Globus pallidus (tissue), 1 donor: ENCODE results near the gene FZD4.
"Not testable (repeated sequence)": the region's sequence is repeated elsewhere in the genome, so short reads cannot be mapped to it uniquely, and the experiment has no call there.

Source experiments
- DNase-seq: peaks from one replicate; pipeline ENCODE4 v3.0.0-alpha.2; 2015; ENCODE audit warnings: low spot score

The FZD4 gene

DNA sequence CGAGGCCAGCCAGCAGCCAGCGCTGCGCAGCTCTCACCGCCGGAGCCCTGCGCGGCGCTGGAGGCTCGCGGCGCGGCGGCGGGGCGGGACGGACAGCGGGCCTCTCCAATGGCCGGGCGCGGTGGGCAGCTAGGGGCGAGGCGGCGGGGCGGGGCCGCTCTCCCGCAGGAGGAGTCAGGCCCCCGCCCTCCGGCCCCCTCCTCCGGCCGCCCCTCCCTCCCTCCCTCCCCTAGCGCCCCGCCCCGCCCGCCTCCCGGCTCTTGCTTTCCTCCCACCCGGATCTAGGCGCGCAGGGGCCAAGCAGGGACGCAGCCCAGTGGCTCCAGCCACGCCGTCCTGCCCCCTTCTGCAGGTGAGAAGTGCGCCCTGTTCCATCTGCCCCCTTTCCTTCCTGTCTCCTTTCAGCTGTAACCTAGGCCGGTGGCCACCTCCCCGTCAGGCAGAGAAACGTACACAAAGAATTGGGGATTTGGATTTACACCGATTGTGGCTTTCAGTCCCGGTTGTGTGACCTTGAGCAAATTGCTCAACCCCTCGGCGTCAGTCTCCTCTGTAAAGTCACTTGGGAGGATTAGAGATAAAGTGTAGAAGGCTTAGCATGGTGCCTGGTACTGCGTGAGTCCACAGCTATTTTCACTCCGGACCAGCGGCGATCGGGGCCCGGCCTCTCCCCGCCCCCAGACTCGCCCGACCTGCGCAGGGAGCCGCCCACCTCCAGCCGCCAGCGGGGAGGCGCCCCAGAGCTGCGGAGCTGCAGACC lies at the start of gene FZD4:
TSS of gene FZD4 (minus strand) at position 35 of the 760 bp plus-strand sequence. CDS start 310 bp downstream, outside the sequence.
- DNase-seq: peak; percentile 82

DNA sequence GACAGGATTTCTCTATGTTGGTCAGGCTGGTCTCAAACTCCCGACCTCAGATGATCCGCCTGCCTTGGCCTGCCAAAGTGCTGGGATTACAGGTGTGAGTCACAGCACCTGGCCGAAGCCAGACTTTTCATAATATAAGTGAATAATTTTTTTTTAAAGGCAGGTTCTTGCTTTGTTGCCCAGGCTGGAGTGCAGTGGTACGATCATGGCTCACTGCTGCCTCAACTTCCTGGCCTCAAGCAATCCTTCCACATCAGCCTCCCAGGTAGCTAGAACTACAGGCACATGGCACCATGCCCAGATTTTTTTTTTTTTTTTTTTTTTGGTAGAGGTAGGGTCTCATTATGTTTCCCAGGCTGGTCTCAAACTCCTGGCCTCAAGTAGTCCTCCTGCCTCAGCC lies 49.1 kb upstream of the FZD4 start:
- not testable (repeated sequence) for DNase-seq

DNA sequence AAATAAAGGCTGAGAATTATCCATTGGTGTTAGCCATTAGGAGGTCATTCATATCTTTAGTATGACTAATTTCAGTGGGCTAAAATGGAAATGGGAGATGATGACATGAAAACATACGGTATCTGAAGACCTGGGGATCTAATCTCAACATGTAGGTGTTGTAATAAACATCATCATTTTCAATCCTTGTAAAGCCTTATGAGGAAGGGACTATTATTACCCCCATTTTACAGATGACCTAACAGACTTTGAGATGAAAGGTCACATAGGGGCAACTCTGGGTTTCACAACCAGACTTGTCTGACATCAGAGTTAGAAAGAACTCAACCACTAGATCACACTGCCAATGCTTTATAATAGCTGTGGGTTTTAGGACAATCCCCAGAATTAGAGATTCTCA lies 47.7 kb upstream of the FZD4 start:
- DNase-seq: no peak

DNA sequence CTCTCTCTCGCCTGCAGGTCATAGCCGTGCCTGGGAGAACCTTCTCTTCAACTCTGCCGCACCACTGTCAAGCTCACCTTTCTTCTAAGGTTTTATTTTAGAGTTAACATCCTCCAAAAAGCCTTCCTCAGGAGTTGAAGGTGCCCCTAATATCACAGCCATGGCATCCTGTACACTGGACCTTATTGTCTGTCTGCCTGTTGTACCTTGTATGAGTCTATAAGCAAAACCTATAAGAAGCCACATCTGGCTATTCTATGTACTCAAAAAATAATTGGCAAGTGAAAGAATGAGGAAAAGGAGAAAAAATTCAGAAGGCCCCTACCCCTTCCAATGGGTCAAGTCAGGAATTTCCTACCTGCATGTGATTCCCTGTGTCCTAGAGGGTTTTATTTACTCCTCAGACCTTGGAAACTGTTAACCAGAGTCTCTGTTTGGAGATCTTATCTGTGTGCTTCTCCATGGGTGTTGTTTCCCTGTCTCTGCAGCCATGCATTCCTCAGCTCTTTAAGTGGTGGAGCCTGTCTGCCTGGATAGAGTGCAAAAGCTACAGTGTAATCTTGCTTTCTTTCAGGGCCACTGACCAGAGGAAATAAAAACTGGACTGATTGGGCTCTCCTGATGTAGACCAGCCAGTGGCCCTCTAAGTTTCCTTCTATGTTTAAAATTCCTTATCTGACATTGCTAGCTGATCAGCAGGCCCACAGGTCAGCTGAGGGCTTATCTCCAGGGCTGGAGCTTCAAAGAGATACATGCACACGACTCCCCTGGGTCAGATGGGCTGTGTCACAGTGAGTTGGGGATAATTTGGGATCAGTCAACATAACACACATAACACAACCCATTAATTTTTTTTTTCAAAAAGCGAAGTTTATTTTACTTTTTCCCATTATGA lies 44.9 kb upstream of the FZD4 start:
- no peak for DNase-seq

DNA sequence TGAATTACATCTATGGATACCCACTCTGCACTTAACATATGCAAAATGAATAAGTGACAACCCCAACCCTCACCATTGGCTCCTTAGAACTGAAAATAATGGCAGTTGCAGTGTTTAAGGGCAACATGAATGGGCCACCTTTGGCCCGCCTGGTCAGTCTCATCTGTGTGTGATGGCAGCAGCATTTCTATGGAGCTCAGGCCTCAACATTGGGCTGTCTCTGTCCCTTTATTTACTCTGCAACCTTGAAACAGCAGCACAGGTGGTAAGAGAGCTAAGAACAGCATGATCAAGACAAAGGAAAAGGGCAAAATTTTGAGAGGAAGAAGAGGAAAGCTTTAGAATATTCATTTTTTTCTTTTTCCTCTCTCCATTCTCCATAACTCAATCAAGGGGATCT lies 44.2 kb upstream of the FZD4 start:
- DNase-seq: no peak

DNA sequence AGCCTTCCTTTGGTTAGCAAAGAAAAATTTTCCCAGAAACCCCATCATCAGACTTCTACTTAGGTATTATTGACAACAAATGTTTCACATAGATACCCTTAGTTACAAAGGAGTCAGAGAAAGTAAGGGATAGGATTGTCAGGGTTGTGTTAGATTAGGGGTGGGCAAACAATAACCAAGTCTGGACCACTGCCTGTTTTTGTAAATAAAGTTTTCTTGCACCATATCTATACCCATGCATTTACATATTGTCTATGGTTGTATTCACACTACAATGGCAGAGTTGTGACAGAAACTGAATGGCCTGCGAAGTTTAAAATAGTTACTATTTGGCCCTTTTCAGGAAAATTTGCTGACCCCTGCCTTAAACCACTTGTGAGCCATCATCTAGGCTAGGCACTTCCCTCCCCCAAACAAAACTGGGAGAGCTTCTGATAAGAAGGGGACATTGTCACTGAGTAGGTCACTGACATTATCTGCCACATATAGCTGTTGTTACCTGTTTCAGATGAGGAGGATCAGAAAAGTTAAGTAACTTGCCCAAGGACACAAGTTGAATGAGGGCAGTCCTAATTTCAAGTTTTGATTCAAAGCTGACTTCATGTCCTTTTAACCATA lies 41.9 kb upstream of the FZD4 start:
- no peak for DNase-seq

DNA sequence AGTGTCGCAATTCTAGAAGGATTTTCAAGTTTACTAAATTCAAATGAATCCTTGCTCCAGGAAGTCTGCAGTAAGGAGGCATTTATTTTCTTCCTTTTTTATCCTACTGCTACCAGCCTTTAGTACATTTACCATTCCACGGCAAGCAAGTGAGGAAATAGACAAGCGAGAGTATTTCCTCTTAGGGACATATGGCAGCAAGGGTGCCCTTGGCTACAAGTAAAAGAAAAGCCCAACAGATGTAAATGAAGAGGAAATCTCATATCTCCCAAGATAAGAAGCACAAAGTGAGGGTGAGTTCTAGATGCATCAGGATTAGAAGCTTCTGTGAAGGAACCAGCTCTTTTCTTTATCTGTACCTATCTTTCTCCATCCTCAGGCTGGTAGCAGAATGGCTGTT lies 37.8 kb upstream of the FZD4 start:
- DNase-seq: no peak

DNA sequence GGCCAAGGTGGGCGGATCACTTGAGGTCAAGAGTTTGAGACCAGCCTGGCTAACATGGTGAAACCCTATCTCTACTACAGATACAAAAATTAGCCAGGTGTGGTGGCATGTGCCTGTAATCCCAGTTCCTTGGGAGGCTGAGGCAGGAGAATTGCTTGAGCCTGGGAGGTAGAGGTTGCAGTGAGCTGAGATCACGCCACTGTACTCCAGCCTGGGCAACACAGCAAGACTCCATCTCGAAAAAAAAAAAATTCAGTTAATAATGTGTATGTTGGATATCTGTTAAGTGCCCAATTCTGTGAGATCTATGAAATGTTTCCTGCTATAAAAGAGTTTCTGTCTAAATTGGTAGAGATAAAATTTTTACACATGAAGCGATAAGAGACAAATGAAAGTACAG lies 37.1 kb upstream of the FZD4 start:
- DNase-seq: not testable (repeated sequence)

DNA sequence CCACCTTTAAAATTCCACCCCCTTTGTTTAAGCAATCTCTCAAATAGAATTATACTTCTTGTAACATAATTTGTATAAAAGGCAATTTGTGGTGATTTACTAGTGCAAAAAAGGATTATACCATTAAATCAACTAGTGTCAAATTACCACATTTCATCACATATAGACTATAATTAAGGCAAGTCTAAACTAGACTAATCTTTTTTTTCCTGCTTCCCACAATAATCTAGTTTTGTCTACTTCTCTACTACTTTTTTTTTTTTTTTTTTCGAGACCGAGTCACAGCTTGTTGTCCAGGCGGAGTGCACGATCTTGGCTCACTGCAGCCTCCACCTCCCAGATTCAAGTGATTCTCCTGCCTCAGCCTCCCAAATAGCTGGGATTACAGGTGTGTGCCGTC lies 36.1 kb upstream of the FZD4 start:
- DNase-seq: no peak

DNA sequence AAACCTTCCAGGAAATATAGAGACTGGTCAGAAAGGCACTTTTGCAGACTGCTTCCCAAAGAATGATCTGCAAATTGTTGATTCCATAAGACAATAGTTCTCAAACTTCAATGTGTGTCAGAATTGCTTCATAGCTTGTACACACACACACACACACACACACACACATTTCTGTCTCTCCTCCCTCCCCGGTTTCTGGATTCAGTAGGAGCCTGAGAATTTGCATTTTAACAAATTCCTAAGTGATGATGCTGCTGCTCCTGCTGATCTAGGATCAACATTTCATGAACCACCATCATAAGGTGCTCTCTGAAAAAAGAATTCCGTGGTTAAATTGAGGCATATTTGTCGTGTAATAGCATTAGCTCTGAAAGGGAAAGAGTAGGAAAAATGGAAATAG lies 35.3 kb upstream of the FZD4 start:
- no peak for DNase-seq

DNA sequence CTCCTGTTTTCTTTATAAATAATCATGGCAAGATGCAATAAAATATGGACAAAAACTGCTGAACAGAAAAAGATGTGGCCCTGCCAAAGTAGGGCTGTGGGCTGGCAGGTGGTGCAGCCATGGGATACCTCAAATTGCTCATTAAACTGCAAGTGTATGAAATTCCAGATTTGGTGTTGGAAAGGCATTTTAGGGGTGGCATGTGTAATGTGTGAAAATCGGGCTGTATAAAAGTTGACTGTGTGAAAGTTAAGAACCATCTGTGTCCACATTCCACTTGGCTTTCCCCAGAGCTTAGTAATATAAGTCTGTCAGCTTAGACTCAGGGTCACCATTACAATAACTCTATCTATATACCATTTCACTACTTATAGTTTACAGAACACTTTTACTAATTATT lies 34.8 kb upstream of the FZD4 start:
- DNase-seq: no peak

DNA sequence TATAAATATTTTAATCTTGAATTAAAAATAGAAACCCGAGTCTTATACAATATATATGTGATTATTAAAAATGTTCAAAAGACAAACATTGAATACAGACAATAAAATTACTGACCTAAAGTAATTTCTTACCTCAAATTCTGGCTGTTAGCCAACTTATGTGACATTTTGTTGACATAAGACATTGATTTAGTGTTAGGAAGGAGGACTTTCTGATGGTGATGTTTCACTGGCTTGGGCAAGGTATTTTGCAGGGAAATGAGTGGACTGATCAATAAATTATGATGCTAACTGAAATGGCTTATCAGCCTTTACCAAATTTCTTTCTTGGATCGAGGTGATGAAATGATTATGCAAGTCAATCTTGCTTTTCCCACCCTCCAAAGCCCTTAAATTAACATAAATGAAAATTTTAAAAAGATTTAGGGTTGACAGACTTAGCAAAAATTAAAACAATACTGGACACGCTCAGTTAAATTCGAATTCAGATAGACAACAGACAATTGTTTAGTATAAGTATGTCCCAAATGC lies 33.2 kb upstream of the FZD4 start:
- no peak for DNase-seq

DNA sequence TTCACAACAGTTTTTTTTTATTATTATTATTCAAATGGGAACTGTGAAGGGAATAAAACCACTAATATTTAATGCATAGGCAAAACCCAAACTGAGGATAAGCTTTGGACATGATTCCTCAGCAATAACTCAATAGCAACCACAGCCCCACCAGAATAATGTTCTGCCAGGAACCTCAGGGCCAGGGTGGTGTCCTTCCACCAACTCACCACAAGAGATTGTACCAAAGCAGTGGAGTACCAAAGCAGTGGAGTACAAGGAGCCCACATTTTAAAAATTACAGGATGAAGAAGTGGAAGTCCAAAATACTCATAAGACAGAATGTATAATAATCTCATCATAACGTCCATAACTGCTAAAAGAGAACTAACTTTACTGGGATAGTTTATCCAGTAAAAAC lies 32.5 kb upstream of the FZD4 start:
- no peak for DNase-seq

DNA sequence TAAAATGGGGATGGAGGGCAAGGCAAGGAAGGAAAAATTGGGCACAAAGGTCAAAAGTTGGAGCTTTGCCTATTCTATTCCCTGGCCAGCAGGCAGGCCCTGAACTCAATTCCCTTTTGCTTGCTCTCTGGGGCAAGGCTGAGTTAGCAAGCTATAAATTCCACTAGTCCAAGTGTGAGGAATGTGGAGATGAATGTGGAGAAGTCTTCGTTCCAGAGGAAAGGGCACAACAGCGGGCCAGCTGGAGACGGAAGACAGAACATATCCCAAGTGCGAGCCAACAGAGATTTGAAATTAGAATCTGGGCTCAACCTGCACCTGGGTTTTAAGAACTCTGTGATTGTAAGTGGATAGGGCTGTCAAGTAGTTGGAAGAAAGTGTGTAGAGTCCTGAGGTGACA lies 29.5 kb upstream of the FZD4 start:
- DNase-seq: no peak

DNA sequence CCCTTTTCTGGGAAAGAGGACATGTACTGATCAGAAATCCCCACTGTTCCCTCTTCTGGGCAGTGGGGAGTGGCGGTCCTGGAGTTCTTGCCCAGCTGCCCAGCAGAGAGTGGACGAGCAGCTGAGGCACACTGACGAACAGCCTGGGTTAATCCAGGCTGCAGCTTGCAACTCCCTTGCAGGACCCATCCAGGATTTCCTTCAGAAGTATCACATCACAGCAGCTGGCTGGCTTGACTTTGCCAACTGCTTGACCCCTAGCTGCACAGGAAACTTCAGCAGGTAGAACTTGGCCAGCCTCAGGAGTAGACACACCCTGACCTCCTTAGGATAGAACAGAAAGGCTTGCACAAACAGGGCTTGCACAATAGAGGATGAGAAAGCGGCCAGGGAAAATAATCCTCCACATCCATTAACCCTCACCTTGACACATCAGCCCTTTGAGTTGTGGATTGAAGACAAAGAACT lies 27.9 kb upstream of the FZD4 start:
- no peak for DNase-seq

DNA sequence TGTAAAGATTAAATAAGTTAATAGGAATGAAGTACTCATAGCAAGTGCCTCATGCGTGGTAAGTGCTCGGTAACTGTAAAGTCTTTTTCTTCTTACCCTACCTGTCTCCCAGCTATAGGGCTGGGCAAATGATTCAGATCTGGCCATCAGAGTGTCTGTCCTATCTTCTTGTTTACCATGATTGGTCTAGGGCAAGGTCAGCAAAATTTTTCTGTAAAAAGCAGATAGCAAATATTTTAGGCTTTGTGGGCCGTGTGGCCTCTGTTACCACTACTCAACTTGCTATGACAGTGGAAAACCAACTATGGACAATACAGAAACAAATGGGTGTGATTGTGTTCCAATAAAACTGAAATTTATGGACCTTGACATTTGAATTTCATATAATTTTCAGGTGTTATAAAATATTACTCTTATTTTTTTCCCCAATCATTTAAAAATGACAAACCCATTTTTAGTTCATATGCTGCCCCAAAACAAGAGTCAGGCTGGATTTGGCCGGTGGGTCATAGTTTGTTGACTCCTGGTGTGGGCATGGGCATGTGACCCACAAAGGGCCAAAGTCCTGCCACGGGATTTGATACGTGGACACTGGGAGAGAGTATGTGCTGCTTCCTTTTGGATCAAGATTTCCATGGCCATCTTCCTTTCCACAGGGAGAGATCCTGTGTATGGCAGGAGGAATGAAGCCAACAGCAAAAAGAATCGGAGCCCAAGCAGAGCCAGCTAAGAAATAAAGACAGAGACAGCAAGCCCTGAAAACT lies 26.8 kb upstream of the FZD4 start:
- no peak for DNase-seq

DNA sequence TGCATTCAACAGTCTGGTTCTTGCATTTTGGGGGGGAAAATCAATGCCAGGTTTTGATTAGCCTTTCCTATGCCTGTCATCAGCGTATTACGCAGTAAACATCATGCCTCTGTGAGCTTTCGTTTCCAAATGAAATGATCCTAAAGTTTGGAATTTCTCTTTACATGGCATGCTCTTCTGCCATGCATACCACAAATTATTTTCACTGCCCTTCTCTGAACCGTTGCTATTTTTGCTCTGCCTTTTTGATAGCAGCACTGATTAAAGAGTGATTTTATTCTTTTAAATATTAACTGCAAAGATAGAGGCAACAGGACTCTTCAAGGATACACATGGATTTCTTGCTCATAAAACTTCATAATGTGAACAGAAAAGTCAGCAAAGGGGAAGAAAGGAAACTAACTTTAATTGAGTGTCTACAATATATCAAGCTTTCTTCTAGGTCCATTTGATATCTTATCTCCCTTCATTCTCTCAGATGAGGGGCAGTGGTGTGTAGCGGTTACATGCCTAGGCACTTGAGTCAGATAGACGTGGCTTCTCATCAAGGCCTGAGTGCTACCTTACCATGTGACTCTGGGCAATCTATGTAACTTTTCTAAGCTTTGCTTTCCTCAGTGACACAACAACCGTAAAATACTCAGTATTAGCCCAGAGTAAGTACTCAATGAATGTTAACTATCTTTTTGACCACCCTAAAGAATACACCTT lies 25.0 kb upstream of the FZD4 start:
- no peak for DNase-seq

DNA sequence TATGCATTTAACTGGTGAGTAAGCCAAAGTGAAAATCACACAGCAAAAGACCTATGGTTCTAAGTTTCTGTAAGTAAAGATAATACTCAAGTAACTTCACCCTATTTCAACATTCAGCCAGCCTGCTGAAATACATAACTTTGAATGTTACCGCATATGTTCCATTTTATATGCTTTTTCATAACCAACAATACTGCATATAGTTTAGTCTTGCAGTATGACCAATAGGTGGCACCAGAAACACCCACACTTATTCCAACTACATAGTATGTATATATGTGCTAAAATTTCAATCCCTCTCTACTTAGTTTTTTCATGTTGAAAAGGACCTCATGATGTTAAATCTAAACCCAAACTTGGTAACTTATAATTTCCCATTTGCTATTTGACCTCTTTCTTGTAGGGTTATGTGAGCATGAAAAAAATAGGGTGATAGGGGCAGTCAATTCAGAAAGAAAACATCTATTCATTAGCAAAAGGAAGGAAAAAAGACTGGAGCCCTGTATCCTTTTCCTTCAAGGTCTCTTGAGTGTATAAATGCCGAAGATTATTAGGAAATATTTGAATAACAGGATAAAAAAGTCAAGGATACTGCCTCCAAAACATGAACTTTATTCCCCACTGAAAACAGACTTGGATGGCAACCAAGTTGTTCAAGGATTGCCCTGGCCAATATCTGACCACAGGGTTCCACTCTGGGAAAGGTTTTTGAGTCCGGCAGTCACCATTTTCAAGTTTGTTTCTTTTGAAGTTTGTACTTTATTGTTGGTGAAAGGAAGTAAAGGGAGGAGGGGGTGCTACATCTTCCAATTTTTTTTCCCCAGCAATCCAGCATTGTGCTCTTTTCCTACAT lies 23.8 kb upstream of the FZD4 start:
- DNase-seq: no peak

DNA sequence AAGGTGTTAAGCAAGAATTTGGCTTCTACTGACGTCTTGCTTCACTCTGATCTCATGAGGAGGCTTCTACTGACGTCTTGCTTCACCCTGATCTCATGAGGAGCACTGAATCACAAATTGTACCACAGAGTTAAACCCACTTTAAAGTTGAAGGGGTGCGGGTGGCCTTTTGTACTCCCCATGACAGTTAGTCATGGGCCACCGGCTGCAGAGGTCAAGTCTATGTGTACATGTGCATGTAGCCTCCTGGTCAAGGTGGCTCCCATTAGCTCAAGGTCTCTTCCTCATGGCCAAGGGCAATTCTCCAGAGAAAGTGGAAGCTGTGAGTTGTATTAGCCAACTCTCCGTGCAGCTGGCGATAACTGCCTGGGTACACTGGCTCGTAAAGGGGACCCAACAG lies 23.1 kb upstream of the FZD4 start:
- no peak for DNase-seq

DNA sequence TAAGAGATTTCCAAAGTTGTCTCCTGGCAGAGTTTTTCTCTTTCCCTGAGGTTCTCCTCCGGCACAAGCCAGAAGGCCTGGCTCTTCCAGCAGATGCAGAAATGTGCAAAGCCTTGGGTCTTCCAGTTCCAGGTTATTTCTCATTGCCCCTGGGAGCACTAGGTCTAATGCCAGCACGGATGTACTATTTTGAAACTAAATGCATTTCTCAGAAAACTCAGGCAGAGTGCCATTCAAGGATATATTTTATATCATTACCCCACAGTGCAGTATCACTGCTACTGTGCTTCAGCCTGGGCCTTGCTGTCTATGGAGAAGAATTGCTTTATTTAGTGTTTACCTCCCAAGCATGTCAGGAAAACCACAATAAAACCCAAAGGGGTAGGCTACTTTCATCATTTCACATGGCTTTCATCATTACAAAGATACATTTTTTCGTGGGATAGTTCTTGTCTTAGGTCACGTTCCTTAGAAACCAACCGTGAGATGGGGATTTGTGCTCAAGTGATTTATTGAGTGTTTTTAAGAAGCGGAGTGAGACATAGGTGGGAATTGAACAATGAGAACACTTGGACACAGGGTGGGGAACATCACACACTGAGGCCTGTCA lies 22.4 kb upstream of the FZD4 start:
- no peak for DNase-seq
